ENCODE results near the gene KLF2. TPM values are rescaled to one million over a fixed set of nuclear protein-coding genes. Genes with fewer than 3 reads are reported as not detected.

Gene KLF2
- total and polyA plus RNA-seq, 10 of the 15 experiments (the other 5 are each of a cell fraction or from before 2014, with no cell fraction given), result 0.16 to 13.7 (median 1.0) TPM

GRCh38 chr19:16361254-16361653, 36.6 kb downstream of the KLF2 start:
- Histone ChIP-seq H3K4me1 (ENCODE audit: control insufficient read depth, insufficient read depth, low read length) (peaks cover 16% of the 10 kb centered on the region), H3K79me2 (ENCODE audit: control insufficient read depth, insufficient read depth, low read length) (no peaks in the 10 kb centered on the region), H4K20me1 (ENCODE audit: control insufficient read depth, insufficient read depth) (0 out of 2 replicates have a peak, but pooled peaks cover 2% of the 10 kb centered on the region), H3K36me3 (ENCODE audit: control insufficient read depth in 2 of 2, insufficient read depth in 2 of 2, low read length in 1 of 2) (peaks cover 0 to 1% of the 10 kb centered on the region in 2 experiments; a peak in 1 of 4 replicates), H3K4me3 (no peak overlapping the region), H3K9me3 (replicated peaks; ENCODE audit: control insufficient read depth, insufficient read depth, low read length) (no peaks in the 10 kb centered on the region), H2AFZ (ENCODE audit: control insufficient read depth, low read depth, low read length) (no peak overlapping the region), H3K9ac (ENCODE audit: control insufficient read depth, insufficient read depth, low read length) (no peak overlapping the region), H3K27me3 (replicated peaks in 1 of 2; ENCODE audit: control insufficient read depth in 2 of 2, insufficient read depth in 2 of 2, low read length in 1 of 2) (no peaks in the 10 kb centered on the region), H3K4me2 (ENCODE audit: control insufficient read depth, insufficient read depth) (no peak overlapping the region), H3K27ac (ENCODE audit: control insufficient read depth, insufficient read depth) (no peak overlapping the region)
- ATAC-seq, result no peak
- 96% methylated on average over 13 of the region's 13 CpGs for WGBS (ENCODE audit: insufficient coverage, insufficient replicate concordance, low lambda C conversion rate, missing lambda C conversion rate)
- no peak for FAIRE-seq
- intact Hi-C loops (cut with micrococcal nuclease; ENCODE audit: unreplicated experiment), result no loop called here
- DNase-seq (ENCODE audit: low read depth, low spot score), result no peak
- TF ChIP-seq MTA3 (IDR thresholded peaks at IDR 0.05; ENCODE audit: borderline replicate concordance, low read length) (no peak), MLLT1 (IDR thresholded peaks at IDR 0.05) (no peak), CHD4 (IDR thresholded peaks at IDR 0.05) (no peak), RBBP5 (conservative IDR thresholded peaks at IDR 0.05) (no peak), DPF2 (IDR thresholded peaks at IDR 0.05) (no peak)
- RAD21 ChIA-PET (ENCODE audit: unreplicated experiment), result interaction anchor here (2.3 kb wide), 1 partner anchor 21 kb away, joined by 7 read pairs; no protein-coding TSS in a partner anchor
- POLR2A ChIA-PET, result no interaction called here
- CTCF ChIA-PET, result interaction anchor here (0.6 to 1.2 kb wide), 3 partner anchors 18 to 39 kb away, joined by 3 read pairs; no protein-coding TSS in a partner anchor
- no TSS peak for BruUV-seq (replicated peaks)
- SMC1A ChIA-PET (ENCODE audit: uncharacterized antibody, unreplicated experiment), result interaction anchor here (0.6 to 1.7 kb wide), 3 partner anchors 19 to 252 kb away, joined by 3 to 4 read pairs (median 3); no protein-coding TSS in a partner anchor
- in situ Hi-C loops (cut with MboI), result no loop called here

GRCh38 chr19:16361926-16362325, 37.3 kb downstream of the KLF2 start:
- WGBS (ENCODE audit: insufficient coverage, insufficient replicate concordance, low lambda C conversion rate, missing lambda C conversion rate), result 89% methylated on average over 10 of the region's 10 CpGs
- no peak overlapping the region for H2AFZ ChIP-seq (ENCODE audit: control insufficient read depth, low read depth, low read length)
- H3K9me3 ChIP-seq (replicated peaks; ENCODE audit: control insufficient read depth, insufficient read depth, low read length), result no peaks in the 10 kb centered on the region
- BruUV-seq (replicated peaks), result no TSS peak
- in situ Hi-C loops (cut with MboI), result no loop called here
- ATAC-seq, result no peak
- peaks cover 0 to 1% of the 10 kb centered on the region in 2 experiments; a peak in 1 of 4 replicates for H3K36me3 ChIP-seq (ENCODE audit: control insufficient read depth in 2 of 2, insufficient read depth in 2 of 2, low read length in 1 of 2)
- ChIA-PET POLR2A (interaction anchor here (0.6 to 0.9 kb wide), 3 partner anchors 9 to 72 kb away, joined by 3 to 4 read pairs (median 3); no protein-coding TSS in a partner anchor), CTCF (interaction anchor here (0.6 to 1.2 kb wide), 3 partner anchors 19 to 38 kb away, joined by 3 read pairs; no protein-coding TSS in a partner anchor), RAD21 (ENCODE audit: unreplicated experiment) (interaction anchor here (0.6 to 2.3 kb wide), 2 partner anchors 21 to 34 kb away, joined by 3 to 7 read pairs; no protein-coding TSS in a partner anchor), SMC1A (ENCODE audit: uncharacterized antibody, unreplicated experiment) (interaction anchor here (0.7 to 1.7 kb wide), 3 partner anchors 20 to 33 kb away, joined by 3 to 4 read pairs (median 3); no protein-coding TSS in a partner anchor)
- no peak for DNase-seq (ENCODE audit: low read depth, low spot score)
- no peaks in the 10 kb centered on the region for H3K27me3 ChIP-seq (replicated peaks in 1 of 2; ENCODE audit: control insufficient read depth in 2 of 2, insufficient read depth in 2 of 2, low read length in 1 of 2)
- H3K79me2 ChIP-seq (ENCODE audit: control insufficient read depth, insufficient read depth, low read length), result no peaks in the 10 kb centered on the region
- intact Hi-C loops (cut with micrococcal nuclease; ENCODE audit: unreplicated experiment), result no loop called here
- TF ChIP-seq MLLT1 (IDR thresholded peaks at IDR 0.05) (no peak), NBN (IDR thresholded peaks at IDR 0.05) (no peak), ZNF24 (IDR thresholded peaks at IDR 0.05) (no peak), BCL11A (IDR thresholded peaks at IDR 0.05; ENCODE audit: low read depth, low read length) (no peak), CEBPZ (IDR thresholded peaks at IDR 0.05; ENCODE audit: low read depth, low read length) (no peak), KAT2A (conservative IDR thresholded peaks at IDR 0.05; ENCODE audit: control insufficient read depth, low read depth, low read length) (no peak), ASH2L (IDR thresholded peaks at IDR 0.05; ENCODE audit: borderline replicate concordance, low read depth) (no peak)
- no peak overlapping the region for H3K27ac ChIP-seq (ENCODE audit: control insufficient read depth, insufficient read depth)
- H3K4me2 ChIP-seq (ENCODE audit: control insufficient read depth, insufficient read depth), result no peak overlapping the region
- FAIRE-seq, result no peak
- no peak overlapping the region for H3K4me3 ChIP-seq
- 0 out of 2 replicates have a peak, but pooled peaks cover 2% of the 10 kb centered on the region for H4K20me1 ChIP-seq (ENCODE audit: control insufficient read depth, insufficient read depth)
- H3K4me1 ChIP-seq (ENCODE audit: control insufficient read depth, insufficient read depth, low read length), result peaks cover 18% of the 10 kb centered on the region
- no peak overlapping the region for H3K9ac ChIP-seq (ENCODE audit: control insufficient read depth, insufficient read depth, low read length)
